Right lobe of liver (tissue), 6 donors: ENCODE results near the gene WHRN. TPM values are rescaled to one million over a fixed set of nuclear protein-coding genes. Genes with fewer than 3 reads are reported as not detected.
A peak's percentile ranks its signal among the peaks of the same experiment; 100 is the strongest.

ENCODE experiments used
- ATAC-seq, 4 donors: fragments of 200-7000 bp; cut with Tn5 transposase; one replicate each; pipeline ENCODE4 v1.9.1; 2020; ENCODE audit warnings: mild to moderate bottlenecking in 4 of 4, moderate library complexity in 4 of 4
- DNase-seq, 3 donors: peaks; one replicate each; pipeline ENCODE4 v3.0.0-alpha.2; 2020
- H3K27ac ChIP-seq, 3 donors: fragments of 200-600 bp; one replicate each; pipeline ENCODE4 v1.8.0; 2022
- H3K27me3 ChIP-seq, 2 donors: fragments of 200-600 bp; one replicate each; pipeline ENCODE4 v1.8.0; 2022
- H3K36me3 ChIP-seq, 4 donors: fragments of 200-600 bp; sonication (generic) in 1 of 4; one replicate each; pipeline versions ENCODE4 v1.5.1 to v1.8.0; 2017 to 2022; ENCODE audit warnings: control low read depth in 1 of 4
- H3K4me1 ChIP-seq, 4 donors: fragments of 200-600 bp; sonication (generic) in 1 of 4; one replicate each; pipeline versions ENCODE4 v1.5.1 to v1.8.0; 2017 to 2022; ENCODE audit warnings: control low read depth in 1 of 4
- H3K4me3 ChIP-seq, 3 donors: fragments of 200-600 bp; one replicate each; pipeline ENCODE4 v1.8.0; 2022
- H3K9me3 ChIP-seq, 4 donors: fragments of 200-600 bp; sonication (generic) in 1 of 4; one replicate each; pipeline versions ENCODE4 v1.5.1 to v1.8.0; 2017 to 2022; ENCODE audit warnings: control low read depth in 1 of 4
- POLR2A ChIP-seq: fragments of 450-650 bp; IDR thresholded peaks from one replicate; pipeline ENCODE4 v1.6.1; 2017; ENCODE audit warnings: antibody characterized with exemption, mild to moderate bottlenecking
- WGBS: methylation state at CpG from one replicate; pipeline ENCODE4 v1.1.6; 2018; ENCODE audit warnings: low coverage, low lambda C conversion rate; ENCODE audit not compliant: insufficient coverage; ENCODE audit errors: missing lambda C conversion rate; 5-methylcytosine and 5-hydroxymethylcytosine counted together
- intact Hi-C, 2 donors: fragments of 100-400 bp; cut with DNase I; formaldehyde crosslinking; loops; one replicate each; pipeline versions ENCODE4 v1.11.2 to v1.14.1; 2022
- total RNA-seq, 6 experiments: library from RNA; depleted of rRNA in 2 of 6; stranded (reverse); fragments of >200 nt in 2 of 6; fragmentation: NEBNext Ultra II Directional in 3 of 6; extraction: Animal tissue kit (Norgen Biotek cat#: 25700) in 3 of 6; gene quantifications; one replicate each; pipeline versions ENCODE4 v1.1.0 to v1.2.4, GENCODE V29; 2016 to 2023
- TF ChIP-seq, protein P1 (sequence below), 4 donors: fragments of 200-600 bp in 3 of 4; fragments of 450-650 bp in 1 of 4; IDR thresholded peaks; one replicate each; pipeline versions ENCODE4 v1.5.1 to v1.8.0; 2016 to 2022; ENCODE audit warnings: antibody characterized with exemption in 4 of 4, mild to moderate bottlenecking in 2 of 4
- donor health status: DM: no; HTN: yes; CAD: no.
- donor health status: DM: no; HTN: no; CAD: no.
- donor health status: DM: no; HTN: no; CAD: no.
- donor health status: DM: no; HTN: yes; CAD: no.
- donor health status: DM: no; HTN: yes; CAD: no.

Gene WHRN
- total RNA-seq, 6 experiments from 2014 or later, result 2.1 to 3.7 (median 2.7) TPM

GRCh38 chr9:114374936-114375335, 130.3 kb downstream of the WHRN start:
- Histone ChIP-seq H3K27ac (no peak overlapping the region), H3K4me1 (no peaks in the 10 kb centered on the region), H3K9me3 (no peaks in the 10 kb centered on the region), H3K27me3 (no peaks in the 10 kb centered on the region), H3K4me3 (no peak overlapping the region), H3K36me3 (peaks cover 0 to 19% (median 2%) of the 10 kb centered on the region in 4 donors)
- WGBS, result 83% methylated on average over 9 of the region's 9 CpGs
- ATAC-seq (no peak), DNase-seq (peak in 1 of 3 donors; percentile 24)
- TF ChIP-seq POLR2A, result no peak
- TF ChIP-seq, protein P1, sequence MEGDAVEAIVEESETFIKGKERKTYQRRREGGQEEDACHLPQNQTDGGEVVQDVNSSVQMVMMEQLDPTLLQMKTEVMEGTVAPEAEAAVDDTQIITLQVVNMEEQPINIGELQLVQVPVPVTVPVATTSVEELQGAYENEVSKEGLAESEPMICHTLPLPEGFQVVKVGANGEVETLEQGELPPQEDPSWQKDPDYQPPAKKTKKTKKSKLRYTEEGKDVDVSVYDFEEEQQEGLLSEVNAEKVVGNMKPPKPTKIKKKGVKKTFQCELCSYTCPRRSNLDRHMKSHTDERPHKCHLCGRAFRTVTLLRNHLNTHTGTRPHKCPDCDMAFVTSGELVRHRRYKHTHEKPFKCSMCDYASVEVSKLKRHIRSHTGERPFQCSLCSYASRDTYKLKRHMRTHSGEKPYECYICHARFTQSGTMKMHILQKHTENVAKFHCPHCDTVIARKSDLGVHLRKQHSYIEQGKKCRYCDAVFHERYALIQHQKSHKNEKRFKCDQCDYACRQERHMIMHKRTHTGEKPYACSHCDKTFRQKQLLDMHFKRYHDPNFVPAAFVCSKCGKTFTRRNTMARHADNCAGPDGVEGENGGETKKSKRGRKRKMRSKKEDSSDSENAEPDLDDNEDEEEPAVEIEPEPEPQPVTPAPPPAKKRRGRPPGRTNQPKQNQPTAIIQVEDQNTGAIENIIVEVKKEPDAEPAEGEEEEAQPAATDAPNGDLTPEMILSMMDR (IDR thresholded peaks at IDR 0.05), result no peak
- intact Hi-C loops, result no loop called here

- H3K4me1 ChIP-seq, result no peaks in the 10 kb centered on the region
- no peak for TF ChIP-seq POLR2A
- TF ChIP-seq, protein P1 (IDR thresholded peaks at IDR 0.05), result no peak
- DNase-seq, result no peak
- H3K9me3 ChIP-seq, result no peaks in the 10 kb centered on the region
- intact Hi-C loops, result no loop called here
- no peak for ATAC-seq
- no peak overlapping the region for H3K4me3 ChIP-seq
- H3K27me3 ChIP-seq, result no peaks in the 10 kb centered on the region
- WGBS, result 78% methylated on average over 3 of the region's 16 CpGs
- peak overlapping the region in 1 of 3 donors; percentile 47 for H3K27ac ChIP-seq
- H3K36me3 ChIP-seq, result peaks cover 0 to 16% (median 2%) of the 10 kb centered on the region in 4 donors
Observed at GRCh38 chr9:114373960-114374730, 131.1 kb downstream of the WHRN start.

DNA sequence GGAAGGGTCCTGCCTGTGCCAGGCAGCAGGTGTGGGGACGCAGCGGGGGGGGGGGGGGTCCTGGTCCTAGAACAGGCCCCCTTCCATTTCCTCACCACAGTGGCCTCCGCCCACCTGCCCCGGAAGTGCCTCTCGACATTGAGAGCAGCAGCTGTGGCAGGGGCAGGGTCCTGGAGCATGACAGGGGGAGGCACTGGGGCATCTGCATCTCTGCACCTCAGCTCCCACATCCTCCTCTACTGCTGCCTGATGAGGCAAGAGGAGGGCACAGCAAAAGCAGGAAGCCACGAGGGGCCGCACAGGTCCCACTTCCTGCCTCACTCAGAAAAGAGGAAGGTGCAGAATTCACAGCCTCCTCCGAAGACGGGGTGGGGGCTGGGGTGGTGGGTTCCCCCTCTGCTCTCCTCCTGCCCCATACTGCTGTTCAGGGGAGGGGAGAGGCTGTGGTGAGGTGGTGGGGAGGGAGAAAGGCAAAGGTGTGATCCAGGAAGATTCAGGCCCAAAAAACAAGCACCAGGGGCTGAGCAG, 132.3 kb downstream of the WHRN start:
- Histone ChIP-seq H3K27ac (peak overlapping the region; percentile 21 to 47 (median 38)), H3K4me1 (peaks cover 0 to 7% (median 0%) of the 10 kb centered on the region in 4 donors), H3K4me3 (no peak overlapping the region), H3K9me3 (no peaks in the 10 kb centered on the region), H3K27me3 (no peaks in the 10 kb centered on the region), H3K36me3 (peaks cover 0 to 18% (median 2%) of the 10 kb centered on the region in 4 donors)
- no peak for TF ChIP-seq POLR2A
- TF ChIP-seq, protein P1 (IDR thresholded peaks at IDR 0.05), result no peak
- intact Hi-C loops, result no loop called here
- ATAC-seq (peak; percentile 64 to 79 (median 71)), DNase-seq (peak; percentile 67 to 86 (median 73))
- 42% methylated on average over 3 of the region's 9 CpGs for WGBS

- WGBS, result 69% methylated on average over 5 of the region's 14 CpGs
- H3K36me3 ChIP-seq, result peaks cover 0 to 19% (median 2%) of the 10 kb centered on the region in 4 donors
- DNase-seq (peak in 1 of 3 donors; percentile 59), ATAC-seq (peak; percentile 36 to 55 (median 37))
- intact Hi-C loops, result no loop called here
- H3K9me3 ChIP-seq, result no peaks in the 10 kb centered on the region
- peak overlapping the region; percentile 21 to 47 (median 38) for H3K27ac ChIP-seq
- no peak overlapping the region for H3K4me3 ChIP-seq
- TF ChIP-seq POLR2A, result no peak
- TF ChIP-seq, protein P1 (IDR thresholded peaks at IDR 0.05), result no peak
- H3K4me1 ChIP-seq, result peaks cover 0 to 7% (median 0%) of the 10 kb centered on the region in 4 donors
- no peaks in the 10 kb centered on the region for H3K27me3 ChIP-seq
Observed at GRCh38 chr9:114371973-114372917, 133.0 kb downstream of the WHRN start.
